SKM-1 (cell line): Measurements from ENCODE around the gene DEGS2.

Experiments used
- DNase-seq: peaks from one replicate; lab custom pipeline; 2025; ENCODE audit not compliant: unreplicated experiment; lab: John Stamatoyannopoulos, UW

The DEGS2 gene

DNA sequence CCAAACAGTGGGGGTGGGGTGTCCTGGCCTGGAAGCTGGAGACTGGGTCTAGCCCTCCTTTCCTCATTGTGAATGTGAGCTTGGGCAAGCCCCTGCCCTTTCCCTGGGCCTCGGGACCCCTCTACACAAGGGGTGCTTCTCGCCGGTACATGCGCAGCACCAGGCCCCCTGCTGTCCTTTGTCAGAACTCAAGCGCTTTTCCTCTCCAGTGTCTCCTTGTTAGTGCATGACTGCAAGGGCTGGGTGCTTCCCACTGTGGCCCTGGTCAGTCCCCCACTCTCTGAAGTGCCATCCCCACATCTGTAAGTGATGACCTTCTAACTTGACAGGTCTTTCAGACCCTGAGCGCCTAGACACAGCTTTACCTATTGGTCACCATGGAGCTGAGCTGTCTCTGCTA lies 44.2 kb downstream of the DEGS2 start:
- DNase-seq = no peak

- no peak for DNase-seq
Observed at GRCh38 chr14:100114109-100114765, 45.2 kb downstream of the DEGS2 start.

- no peak for DNase-seq
Observed at GRCh38 chr14:100111931-100112704, 47.3 kb downstream of the DEGS2 start.

- no peak for DNase-seq
Observed at GRCh38 chr14:100110816-100111215, 48.6 kb downstream of the DEGS2 start.

DNA sequence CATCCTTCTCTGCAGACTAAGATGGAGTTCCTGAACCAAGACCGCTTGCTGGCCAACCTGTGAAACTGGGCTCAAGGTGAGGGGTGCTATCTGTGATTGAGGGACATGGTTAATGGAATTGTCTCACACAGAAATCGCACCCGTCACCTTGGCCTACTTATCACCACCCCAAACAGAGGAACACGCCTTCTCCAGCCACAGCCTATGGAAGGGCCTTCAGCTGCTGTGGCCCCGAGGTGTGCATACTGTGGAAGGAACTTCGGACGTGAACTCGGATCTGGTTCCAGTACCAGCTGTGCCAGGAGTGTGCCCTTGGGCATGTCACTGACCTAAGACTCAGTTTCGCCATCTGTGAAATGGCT lies 49.9 kb downstream of the DEGS2 start:
- DNase-seq = no peak

- DNase-seq = no peak
Observed at GRCh38 chr14:100108840-100109593, 50.4 kb downstream of the DEGS2 start.

DNA sequence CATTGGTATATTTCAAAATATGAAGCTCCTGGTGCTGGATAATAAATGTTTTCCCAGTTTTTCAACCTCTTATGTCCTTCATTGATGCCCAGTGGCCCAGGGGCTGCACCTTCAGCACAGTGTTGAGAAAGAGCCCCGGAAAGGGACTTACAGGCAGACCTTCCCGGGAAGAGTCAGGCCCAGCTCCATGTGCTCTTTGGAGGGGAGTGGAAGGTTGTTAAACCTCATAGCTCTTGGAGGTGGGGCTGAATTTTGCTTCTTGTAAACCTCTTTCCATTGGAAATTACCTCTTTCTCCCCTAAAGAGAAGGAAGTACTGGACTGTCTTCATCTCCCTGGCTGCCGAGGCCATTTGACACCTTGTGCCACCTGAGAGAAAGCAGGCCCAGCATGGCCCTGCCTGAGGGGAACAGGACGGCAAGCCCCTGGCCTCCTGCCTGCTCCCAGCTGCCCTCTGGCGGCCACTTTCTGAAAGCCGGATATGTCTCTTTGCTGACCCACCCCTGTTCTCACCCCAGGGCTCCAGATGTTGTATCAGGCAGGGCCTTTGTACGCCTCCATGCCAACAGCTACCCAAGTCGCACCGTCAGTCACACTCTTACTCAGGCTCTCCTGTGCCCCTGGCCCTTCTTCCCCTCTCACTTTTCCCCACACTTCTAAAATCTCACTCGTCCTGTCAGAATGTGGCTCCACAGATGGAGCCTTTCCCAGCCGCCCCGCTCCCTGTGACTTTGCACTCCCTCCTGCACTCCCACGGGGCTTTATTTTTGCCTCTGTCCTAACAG lies 51.2 kb downstream of the DEGS2 start:
- no peak for DNase-seq

DNA sequence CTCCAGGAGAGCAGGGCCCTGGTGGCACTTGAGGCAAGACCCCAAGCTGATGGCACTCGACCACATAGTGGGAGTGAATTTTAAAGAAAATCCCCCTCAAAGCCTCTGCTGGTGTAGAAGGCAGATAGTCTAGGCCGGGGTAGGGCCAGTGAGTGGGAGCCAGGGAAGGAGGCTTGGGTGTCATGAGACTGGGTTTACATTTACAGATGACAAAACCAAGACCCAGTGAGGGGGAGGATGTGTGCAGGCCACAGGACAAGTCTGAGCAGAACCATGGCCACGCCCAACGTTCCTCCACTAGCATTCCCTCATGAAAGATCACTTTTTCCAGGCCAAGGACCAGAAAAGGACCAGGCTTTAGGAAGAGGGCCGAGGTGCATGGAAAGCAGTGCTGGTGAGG lies 52.2 kb downstream of the DEGS2 start:
- no peak for DNase-seq

- DNase-seq = no peak
Observed at GRCh38 chr14:100106250-100107112, 53.0 kb downstream of the DEGS2 start.

DNA sequence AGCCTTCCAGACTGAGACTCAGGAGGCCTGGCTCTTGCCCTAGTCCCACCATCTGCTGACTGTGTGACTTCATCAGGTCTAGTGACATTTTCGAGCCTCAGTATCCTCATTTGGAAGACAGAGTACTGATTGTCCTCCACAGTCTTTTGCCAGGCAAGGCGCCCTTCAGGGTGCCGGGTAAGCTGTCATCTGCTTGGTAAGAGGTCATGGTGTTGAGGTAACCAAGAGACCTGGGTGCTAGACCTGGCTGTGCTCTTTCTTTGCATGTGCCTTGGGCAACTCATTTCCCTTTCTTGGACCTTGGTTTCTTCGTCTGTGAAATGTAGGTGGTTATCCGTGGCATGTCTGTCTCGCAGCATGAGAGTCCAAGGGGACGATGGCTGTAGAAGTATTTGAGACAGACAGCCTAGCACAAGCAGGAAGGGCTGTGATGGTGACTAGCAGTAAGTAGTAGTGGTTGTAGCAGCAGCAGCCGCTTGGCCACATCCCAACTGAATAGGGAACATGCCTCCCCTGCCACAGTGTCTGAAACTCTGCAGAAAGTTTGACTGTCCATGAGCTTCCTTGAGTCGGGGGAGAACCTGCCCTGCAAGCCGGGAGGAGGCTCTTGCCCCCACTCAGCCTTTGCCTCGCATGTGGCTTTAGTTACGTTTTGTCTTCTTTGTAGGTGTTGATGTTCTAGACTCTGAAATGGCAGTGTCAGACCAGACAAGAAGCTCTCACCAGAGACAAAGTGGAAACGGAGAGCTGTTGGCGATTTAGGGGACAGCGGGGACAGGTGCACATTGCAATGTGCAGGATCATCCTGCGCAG lies 53.9 kb downstream of the DEGS2 start:
- no peak for DNase-seq

- DNase-seq = no peak
Observed at GRCh38 chr14:100104523-100105300, 54.7 kb downstream of the DEGS2 start.

GRCh38 chr14:100104006-100104352 lies 55.5 kb downstream of the DEGS2 start:
- DNase-seq = no peak

DNA sequence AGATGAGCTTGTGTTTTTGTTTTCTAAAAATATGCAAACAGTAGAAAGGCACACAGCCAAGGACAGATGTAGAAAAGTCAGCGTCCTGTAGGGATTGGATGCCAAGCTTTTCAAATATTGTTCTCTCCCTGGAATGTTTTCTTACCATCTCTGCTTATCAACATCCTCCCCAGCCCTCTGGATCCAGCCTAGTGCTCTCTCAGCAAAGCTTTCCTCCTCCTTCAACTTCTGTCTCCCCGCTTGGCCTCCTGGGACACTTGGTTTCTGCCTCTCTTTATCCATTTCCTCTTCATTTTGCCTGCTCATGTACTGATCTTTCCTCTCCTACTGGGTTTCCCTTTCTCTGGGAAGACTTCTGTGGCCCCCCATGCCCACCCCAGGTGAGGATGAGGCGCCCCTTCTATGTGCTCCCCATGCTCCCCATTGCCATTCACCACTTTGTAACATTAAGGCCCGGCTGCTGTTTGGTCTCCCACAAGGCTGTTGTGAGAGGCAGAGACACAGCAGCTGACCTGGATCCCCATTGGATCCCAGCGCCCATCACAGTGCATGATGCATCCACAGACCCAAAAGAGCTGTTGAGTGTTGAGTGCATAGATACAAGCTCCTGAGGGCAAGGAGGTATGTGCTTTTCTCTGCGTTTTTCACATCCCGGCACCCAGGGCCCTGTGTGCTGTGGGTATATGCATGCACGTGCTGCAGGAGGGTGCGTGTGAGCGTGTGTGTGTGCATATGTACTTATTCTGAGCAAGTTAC lies 56.0 kb downstream of the DEGS2 start:
- DNase-seq = no peak

DNA sequence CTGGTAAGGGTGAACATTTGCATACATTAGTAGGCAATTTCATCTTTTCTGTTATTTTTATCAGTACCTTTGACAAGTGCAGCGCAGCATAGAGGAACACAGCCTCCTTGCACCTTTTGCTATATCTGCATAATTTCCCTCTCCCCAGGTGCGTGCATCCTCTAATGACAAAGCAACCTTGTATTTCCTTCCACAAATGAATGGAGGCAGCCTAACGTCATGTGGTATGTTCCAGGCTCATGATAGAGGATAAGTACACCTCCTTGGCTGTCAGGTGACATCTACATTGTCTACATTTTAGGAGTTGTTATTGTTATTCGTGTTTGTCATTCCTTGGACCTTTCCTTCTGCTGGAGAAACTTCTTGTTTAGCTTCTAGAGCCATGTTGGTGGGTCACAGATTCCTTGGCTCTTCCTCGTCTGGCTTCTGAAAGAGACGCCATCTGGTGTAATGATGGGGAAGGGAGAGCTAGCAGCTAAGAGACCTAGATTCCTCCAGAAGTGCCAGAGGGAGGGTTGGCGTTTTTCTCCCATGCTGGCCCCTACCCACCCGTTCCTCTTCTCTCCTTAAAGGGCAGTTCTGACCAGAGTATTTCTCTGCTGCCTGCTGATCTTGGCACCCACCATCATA lies 57.2 kb downstream of the DEGS2 start:
- no peak for DNase-seq

GRCh38 chr14:100100032-100100703 lies 59.3 kb downstream of the DEGS2 start:
- no peak for DNase-seq

GRCh38 chr14:100098171-100098570 lies 61.3 kb downstream of the DEGS2 start:
- DNase-seq = no peak

DNA sequence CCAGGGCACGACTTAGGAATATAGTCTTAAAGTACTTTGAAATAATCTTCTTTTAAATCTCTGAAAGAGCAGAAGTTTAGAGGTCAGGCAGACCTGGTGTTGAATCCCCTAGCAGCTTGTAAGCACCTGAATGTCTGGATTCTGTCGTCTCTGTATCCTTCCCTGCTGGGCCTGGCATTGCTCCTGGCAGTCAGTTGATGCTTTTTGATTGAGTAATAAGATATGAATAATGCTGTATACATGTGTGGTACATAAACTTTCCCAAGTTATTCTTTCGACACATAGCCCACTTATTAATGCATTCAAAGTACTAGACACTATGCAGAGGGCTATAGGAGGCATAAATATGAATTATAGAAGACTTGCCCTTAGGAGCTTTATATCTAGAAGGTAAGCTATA lies 62.8 kb downstream of the DEGS2 start:
- DNase-seq = no peak
